ENCODE data around the gene FANCI.

Gene FANCI

DNA sequence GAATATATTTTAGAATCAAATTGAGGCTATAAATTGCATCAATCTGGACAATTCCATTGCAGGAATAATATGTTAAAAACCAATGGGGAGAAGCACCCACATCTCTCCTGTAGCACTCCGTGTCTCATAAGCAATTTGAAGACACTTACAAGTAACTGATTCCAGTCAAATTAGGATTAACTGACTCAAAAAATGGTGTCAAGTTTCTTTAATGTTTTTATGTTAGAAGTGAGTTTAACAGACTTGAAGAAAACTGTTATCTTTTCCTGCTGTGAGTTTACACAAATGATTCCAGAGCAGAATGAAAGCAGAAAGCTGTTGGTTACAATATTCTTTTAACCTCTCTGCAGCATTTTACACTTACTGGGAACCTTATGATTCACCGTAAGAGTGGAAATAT is 45.6 kb upstream of the FANCI start:
- DNase-seq (ENCODE audit: low read depth) = no peak
- H3K4me3 ChIP-seq (ENCODE audit: low read depth, low read length) = no peak overlapping the region
- TF ChIP-seq, protein P1, sequence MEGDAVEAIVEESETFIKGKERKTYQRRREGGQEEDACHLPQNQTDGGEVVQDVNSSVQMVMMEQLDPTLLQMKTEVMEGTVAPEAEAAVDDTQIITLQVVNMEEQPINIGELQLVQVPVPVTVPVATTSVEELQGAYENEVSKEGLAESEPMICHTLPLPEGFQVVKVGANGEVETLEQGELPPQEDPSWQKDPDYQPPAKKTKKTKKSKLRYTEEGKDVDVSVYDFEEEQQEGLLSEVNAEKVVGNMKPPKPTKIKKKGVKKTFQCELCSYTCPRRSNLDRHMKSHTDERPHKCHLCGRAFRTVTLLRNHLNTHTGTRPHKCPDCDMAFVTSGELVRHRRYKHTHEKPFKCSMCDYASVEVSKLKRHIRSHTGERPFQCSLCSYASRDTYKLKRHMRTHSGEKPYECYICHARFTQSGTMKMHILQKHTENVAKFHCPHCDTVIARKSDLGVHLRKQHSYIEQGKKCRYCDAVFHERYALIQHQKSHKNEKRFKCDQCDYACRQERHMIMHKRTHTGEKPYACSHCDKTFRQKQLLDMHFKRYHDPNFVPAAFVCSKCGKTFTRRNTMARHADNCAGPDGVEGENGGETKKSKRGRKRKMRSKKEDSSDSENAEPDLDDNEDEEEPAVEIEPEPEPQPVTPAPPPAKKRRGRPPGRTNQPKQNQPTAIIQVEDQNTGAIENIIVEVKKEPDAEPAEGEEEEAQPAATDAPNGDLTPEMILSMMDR (IDR thresholded peaks at IDR 0.05; ENCODE audit: insufficient read depth, low read depth, low read length, missing control alignments) = no peak

DNA sequence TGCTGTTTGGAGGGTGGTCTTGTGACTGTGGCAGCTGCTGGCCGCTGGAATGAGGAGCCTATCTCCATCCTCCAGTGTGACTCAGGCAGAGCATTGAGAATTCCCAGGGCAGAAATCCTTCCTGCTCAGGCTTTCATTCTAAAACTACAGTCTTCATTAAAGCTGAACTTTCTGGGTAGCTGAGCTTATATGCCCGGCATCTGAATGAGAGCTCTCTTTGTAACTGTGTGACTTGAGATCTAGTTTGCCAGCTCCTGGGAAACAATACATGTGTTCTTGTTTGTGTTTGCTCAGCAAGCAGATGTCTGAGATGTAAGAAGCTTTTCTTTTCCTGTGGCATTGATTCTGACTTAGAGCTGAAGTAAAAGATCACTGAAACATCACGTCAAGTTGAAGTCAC is 44.8 kb upstream of the FANCI start:
- DNase-seq (ENCODE audit: low read depth) = no peak
- TF ChIP-seq, protein P1 (IDR thresholded peaks at IDR 0.05; ENCODE audit: insufficient read depth, low read depth, low read length, missing control alignments) = no peak
- H3K4me3 ChIP-seq (ENCODE audit: low read depth, low read length) = no peak overlapping the region

DNA sequence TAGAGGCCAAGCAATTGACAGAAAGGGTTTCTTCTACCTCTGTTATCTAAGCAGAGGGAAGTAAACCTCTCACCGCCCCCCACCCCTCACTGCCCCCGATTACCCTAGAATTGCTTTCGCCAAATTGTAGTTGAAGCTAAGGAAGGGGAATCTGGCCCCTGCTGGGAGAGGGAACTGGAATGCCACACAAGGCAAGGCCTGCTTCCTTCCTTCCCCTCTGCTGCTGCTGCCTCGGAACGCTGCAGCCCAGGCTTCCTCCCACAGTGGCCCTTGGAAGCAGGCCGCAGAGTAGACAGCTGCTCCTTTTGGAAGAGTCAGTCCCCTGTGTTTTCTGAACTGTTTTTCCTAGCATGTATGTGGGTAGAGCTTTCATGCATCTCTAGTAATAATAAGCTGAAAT is 44.0 kb upstream of the FANCI start:
- no peak overlapping the region for H3K4me3 ChIP-seq (ENCODE audit: low read depth, low read length)
- no peak for DNase-seq (ENCODE audit: low read depth)
- TF ChIP-seq, protein P1 (IDR thresholded peaks at IDR 0.05; ENCODE audit: insufficient read depth, low read depth, low read length, missing control alignments) = no peak

DNA sequence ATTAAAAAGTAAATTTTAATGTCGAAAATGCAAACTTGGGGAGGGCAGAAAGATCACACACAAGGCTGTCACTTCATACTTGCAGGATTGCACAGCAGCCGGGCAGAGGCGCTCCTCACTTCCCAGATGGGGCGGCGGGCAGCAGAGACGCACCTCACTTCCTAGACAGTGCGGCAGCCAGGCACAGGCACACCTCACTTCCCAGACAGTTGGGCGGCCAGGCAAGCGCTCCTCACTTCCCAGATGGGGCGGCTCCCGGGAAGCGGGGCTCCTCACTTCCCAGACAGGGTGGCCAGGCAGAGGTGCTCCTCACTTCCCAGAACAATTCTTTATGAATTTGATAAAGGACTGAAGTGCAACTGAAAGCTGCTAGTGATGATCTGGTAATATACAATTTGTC is 43.6 kb upstream of the FANCI start:
- DNase-seq (ENCODE audit: low read depth) = no peak
- H3K4me3 ChIP-seq (ENCODE audit: low read depth, low read length) = no peak overlapping the region
- TF ChIP-seq, protein P1 (IDR thresholded peaks at IDR 0.05; ENCODE audit: insufficient read depth, low read depth, low read length, missing control alignments) = no peak

- TF ChIP-seq, protein P1 (IDR thresholded peaks at IDR 0.05; ENCODE audit: insufficient read depth, low read depth, low read length, missing control alignments) = no peak
- H3K4me3 ChIP-seq (ENCODE audit: low read depth, low read length) = no peak overlapping the region
- no peak for DNase-seq (ENCODE audit: low read depth)
Observed at GRCh38 chr15:89201465-89202005, 42.2 kb upstream of the FANCI start.

- TF ChIP-seq, protein P1 (IDR thresholded peaks at IDR 0.05; ENCODE audit: insufficient read depth, low read depth, low read length, missing control alignments) = no peak
- peak; percentile 13 for DNase-seq (ENCODE audit: low read depth)
- H3K4me3 ChIP-seq (ENCODE audit: low read depth, low read length) = no peak overlapping the region
Observed at GRCh38 chr15:89203705-89204273, 40.0 kb upstream of the FANCI start.
